Uterus (tissue), 2 donors: ENCODE measurements around the gene FGF11.

Source experiments
- POLR2A ChIP-seq, 2 donors: fragments of 450-650 bp; IDR thresholded peaks; one replicate each; pipeline ENCODE4 v1.6.1; 2016; ENCODE audit warnings: antibody characterized with exemption in 2 of 2, mild to moderate bottlenecking in 1 of 2, moderate library complexity in 1 of 2
- TF ChIP-seq, protein P1 (sequence below), 4 experiments: fragments of 200-600 bp in 2 of 4; fragments of 450-650 bp in 2 of 4; sonication (generic) in 2 of 4; IDR thresholded peaks; one replicate each; pipeline ENCODE4 v1.5.1; 2016 to 2019; ENCODE audit warnings: antibody characterized with exemption in 4 of 4, mild to moderate bottlenecking in 2 of 4, moderate library complexity in 1 of 4

DNA sequence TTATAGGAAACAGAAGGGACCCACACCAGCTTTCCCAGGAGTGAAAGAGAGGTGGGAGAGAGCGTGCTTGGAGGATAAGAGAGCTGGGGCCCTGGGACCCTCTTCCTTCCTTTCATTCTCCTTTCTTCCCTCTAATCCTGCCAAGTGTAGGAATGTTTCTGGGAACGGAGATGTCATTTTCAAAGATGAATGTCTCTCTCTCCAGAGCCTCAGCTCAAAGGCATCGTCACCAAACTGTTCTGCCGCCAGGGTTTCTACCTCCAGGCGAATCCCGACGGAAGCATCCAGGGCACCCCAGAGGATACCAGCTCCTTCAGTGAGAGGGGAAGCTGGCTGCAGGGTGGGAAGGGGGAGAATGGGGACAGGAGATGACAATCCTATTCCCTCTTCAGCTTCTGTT, 2.0 kb downstream of the FGF11 start:
- no peak for TF ChIP-seq POLR2A (IDR thresholded peaks at IDR 0.05)
- TF ChIP-seq, protein P1, sequence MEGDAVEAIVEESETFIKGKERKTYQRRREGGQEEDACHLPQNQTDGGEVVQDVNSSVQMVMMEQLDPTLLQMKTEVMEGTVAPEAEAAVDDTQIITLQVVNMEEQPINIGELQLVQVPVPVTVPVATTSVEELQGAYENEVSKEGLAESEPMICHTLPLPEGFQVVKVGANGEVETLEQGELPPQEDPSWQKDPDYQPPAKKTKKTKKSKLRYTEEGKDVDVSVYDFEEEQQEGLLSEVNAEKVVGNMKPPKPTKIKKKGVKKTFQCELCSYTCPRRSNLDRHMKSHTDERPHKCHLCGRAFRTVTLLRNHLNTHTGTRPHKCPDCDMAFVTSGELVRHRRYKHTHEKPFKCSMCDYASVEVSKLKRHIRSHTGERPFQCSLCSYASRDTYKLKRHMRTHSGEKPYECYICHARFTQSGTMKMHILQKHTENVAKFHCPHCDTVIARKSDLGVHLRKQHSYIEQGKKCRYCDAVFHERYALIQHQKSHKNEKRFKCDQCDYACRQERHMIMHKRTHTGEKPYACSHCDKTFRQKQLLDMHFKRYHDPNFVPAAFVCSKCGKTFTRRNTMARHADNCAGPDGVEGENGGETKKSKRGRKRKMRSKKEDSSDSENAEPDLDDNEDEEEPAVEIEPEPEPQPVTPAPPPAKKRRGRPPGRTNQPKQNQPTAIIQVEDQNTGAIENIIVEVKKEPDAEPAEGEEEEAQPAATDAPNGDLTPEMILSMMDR (IDR thresholded peaks at IDR 0.05): no peak
